ENCODE measurements around the gene COL3A1.

DNA sequence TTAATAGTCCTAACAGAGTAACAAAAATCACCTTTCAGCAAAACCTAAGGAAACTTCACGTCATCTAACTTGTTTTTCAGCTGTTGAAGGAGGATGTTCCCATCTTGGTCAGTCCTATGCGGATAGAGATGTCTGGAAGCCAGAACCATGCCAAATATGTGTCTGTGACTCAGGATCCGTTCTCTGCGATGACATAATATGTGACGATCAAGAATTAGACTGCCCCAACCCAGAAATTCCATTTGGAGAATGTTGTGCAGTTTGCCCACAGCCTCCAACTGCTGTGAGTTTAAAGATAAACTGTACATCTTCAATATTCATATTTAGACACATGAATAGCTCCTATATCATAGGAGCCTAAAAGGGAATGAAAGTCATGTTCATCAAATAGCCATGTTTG, 10.5 kb downstream of the COL3A1 start:
- TF ChIP-seq POLR2A (IDR thresholded peaks at IDR 0.05; ENCODE audit: low read length) (no peak), GATA1 (IDR thresholded peaks at IDR 0.05; ENCODE audit: low read depth, low read length) (no peak)
